ENCODE measurements around the gene LRRC18. TPM values are rescaled to one million over a fixed set of nuclear protein-coding genes. Genes with fewer than 3 reads are reported as not detected.

LRRC18 gene
- total RNA-seq (2016; rRNA removed; fragmentation: Illumina TruSeq; extraction: Trizol) (not detected in 2 replicates), polyA plus RNA-seq (2011; rRNA removed) (not detected in 2 replicates), polyA minus RNA-seq (2011; rRNA and poly(A)+ RNA removed; ENCODE audit: low replicate concordance) (not detected in 2 replicates), Bru-seq, nascent RNA (not detected), BruChase-seq, experiment 1, labeled RNA remaining after a 6-hour chase (not detected), BruChase-seq, experiment 2, labeled RNA remaining after a 2-hour chase (not detected)
- not detected in 2 replicates for total RNA-seq (2016; cell fraction: cytosol; rRNA removed; fragmentation: Illumina TruSeq; extraction: Trizol; ENCODE audit: low read depth)
- total RNA-seq (2016; cell fraction: insoluble cytoplasmic fraction; rRNA removed; fragmentation: Illumina TruSeq; extraction: Trizol), result not detected in 2 replicates
- total RNA-seq (2016; cell fraction: membrane; rRNA removed; fragmentation: Illumina TruSeq; extraction: Trizol), result not detected in 2 replicates
- not detected in 2 replicates for total RNA-seq (2016; cell fraction: nucleus; rRNA removed; fragmentation: Illumina TruSeq; extraction: Trizol)
- polyA plus RNA-seq (2011; cell fraction: cytosol; rRNA removed), result not detected in 2 replicates
- polyA plus RNA-seq (2011; cell fraction: nucleus; rRNA removed), result not detected in 2 replicates
- polyA plus RNA-seq (2012), result not detected in 2 replicates
- not detected in 2 replicates for polyA plus RNA-seq (2016; cell fraction: cytosol; fragmentation: Illumina TruSeq; extraction: Trizol; ENCODE audit: low read depth)
- polyA plus RNA-seq (2016; cell fraction: insoluble cytoplasmic fraction; fragmentation: Illumina TruSeq; extraction: Trizol; ENCODE audit: low read depth), result not detected in 2 replicates
- not detected in 2 replicates for polyA plus RNA-seq (2016; cell fraction: membrane; fragmentation: Illumina TruSeq; extraction: Trizol; ENCODE audit: low read depth)
- not detected in 2 replicates for polyA plus RNA-seq (2016; cell fraction: nucleus; fragmentation: Illumina TruSeq; extraction: Trizol; ENCODE audit: insufficient read depth, low read depth)
- not detected in 2 replicates for polyA minus RNA-seq (2011; cell fraction: cytosol; rRNA and poly(A)+ RNA removed)
- not detected in 2 replicates for polyA minus RNA-seq (2011; cell fraction: nucleus; rRNA and poly(A)+ RNA removed)
- long read RNA-seq, experiment 1, result 0 reads
- long read RNA-seq, experiment 2, result 0 reads

GRCh38 chr10:48939790-48940325 is at the start of gene LRRC18:
Gene LRRC18, minus strand, starts transcription at chr10:48939840. Its CDS starts 25,685 bp downstream, at chr10:48914155.
- Histone ChIP-seq H3K36me3 (replicated peaks in 1 of 2; ENCODE audit: control insufficient read depth in 1 of 2, insufficient read depth in 2 of 2, low read length in 2 of 2) (no peaks in the 10 kb centered on the region), H3K27ac (ENCODE audit: extremely low read length, insufficient read depth, low read length) (no peak within 1 kb of the TSS), H3K79me2 (ENCODE audit: insufficient read depth, low read length) (no peaks in the 10 kb centered on the region), H3K9ac (ENCODE audit: insufficient read depth, low read depth, low read length) (no peak within 1 kb of the TSS), H3K9me3 (ENCODE audit: low read length) (no peaks in the 10 kb centered on the region), H3K4me3 (replicated peaks in 1 of 3; ENCODE audit: insufficient read depth in 1 of 3, low read depth in 2 of 3, low read length in 3 of 3) (no peak within 1 kb of the TSS), H3K27me3 (ENCODE audit: control insufficient read depth in 1 of 2, insufficient read depth in 2 of 2, low read length in 2 of 2) (peaks cover 4 to 14% of the 10 kb centered on the region in 2 experiments; a peak in 3 of 5 replicates), H4K20me1 (ENCODE audit: insufficient read depth, low read length) (no peaks in the 10 kb centered on the region), H3K4me1 (ENCODE audit: insufficient read depth, low read length) (no peaks in the 10 kb centered on the region), H3K4me2 (ENCODE audit: low read depth, low read length) (no peak within 1 kb of the TSS), H2AFZ (ENCODE audit: low read length) (no peak within 1 kb of the TSS)
- no TSS peak for BruUV-seq (replicated peaks)
- ChIA-PET CTCF (ENCODE audit: low intra/inter-chr PET ratio, low total read pairs) (no interaction called here), POLR2A (no interaction called here)
- in situ Hi-C loops (cut with HindIII; ENCODE audit: extremely low pct_ligation_motif_present, low pct_unique_long_range_greater_than_20kb) (no loop called here), intact Hi-C loops (cut with micrococcal nuclease; ENCODE audit: unreplicated experiment) (no loop called here)
- no peak for ATAC-seq
- FAIRE-seq, result no peak
- TF ChIP-seq ZNF607 (CRISPR knock-in tag; IDR thresholded peaks at IDR 0.05; ENCODE audit: borderline replicate concordance) (no peak), CC2D1A (CRISPR knock-in tag; IDR thresholded peaks at IDR 0.05) (no peak), ZNF326 (CRISPR knock-in tag; IDR thresholded peaks at IDR 0.05; ENCODE audit: borderline replicate concordance) (no peak), ONECUT2 (CRISPR knock-in tag; IDR thresholded peaks at IDR 0.05) (no peak), AFF4 (CRISPR knock-in tag; IDR thresholded peaks at IDR 0.05) (no peak), ZNF282 (IDR thresholded peaks at IDR 0.05; ENCODE audit: partially characterized antibody) (no peak), ZNF557 (CRISPR knock-in tag; IDR thresholded peaks at IDR 0.05) (no peak), ZBTB33 (CRISPR knock-in tag; IDR thresholded peaks at IDR 0.05) (no peak), IKZF5 (CRISPR knock-in tag; IDR thresholded peaks at IDR 0.05) (no peak)
- no peak for DNase-seq (ENCODE audit: low spot score)
- 7% methylated on average over 2 of the region's 2 CpGs for WGBS (ENCODE audit: low lambda C conversion rate)
